NCI-H2081 (cell line): ENCODE measurements around the gene GPRC5B.

Source experiments
- DNase-seq, 2 experiments: peaks; one replicate each; lab custom pipeline; 2025; lab: John Stamatoyannopoulos, UW

Gene GPRC5B

GRCh38 chr16:19872179-19872863, 12.3 kb downstream of the GPRC5B start:
- DNase-seq: no peak

- no peak for DNase-seq
Measured at GRCh38 chr16:19871721-19872120, 12.9 kb downstream of the GPRC5B start.

GRCh38 chr16:19868421-19868820, 16.2 kb downstream of the GPRC5B start:
- no peak for DNase-seq

GRCh38 chr16:19864566-19864965, 20.1 kb downstream of the GPRC5B start:
- no peak for DNase-seq

- no peak for DNase-seq
Measured at GRCh38 chr16:19863990-19864389, 20.7 kb downstream of the GPRC5B start.

GRCh38 chr16:19861811-19862327, 22.8 kb downstream of the GPRC5B start:
- no peak for DNase-seq

- no peak for DNase-seq
Measured at GRCh38 chr16:19861133-19861532, 23.5 kb downstream of the GPRC5B start.

- no peak for DNase-seq
Measured at GRCh38 chr16:19860166-19861041, 24.2 kb downstream of the GPRC5B start.

- no peak for DNase-seq
Measured at GRCh38 chr16:19859603-19860002, 25.0 kb downstream of the GPRC5B start.

- DNase-seq: no peak
Measured at GRCh38 chr16:19859166-19859565, 25.5 kb downstream of the GPRC5B start.

- DNase-seq: no peak
Measured at GRCh38 chr16:19858340-19859018, 26.2 kb downstream of the GPRC5B start.

- DNase-seq: no peak
Measured at GRCh38 chr16:19857593-19858339, 26.9 kb downstream of the GPRC5B start.

GRCh38 chr16:19856120-19856519, 28.5 kb downstream of the GPRC5B start:
- DNase-seq: no peak

GRCh38 chr16:19854543-19854876, 30.1 kb downstream of the GPRC5B start:
- DNase-seq: no peak

GRCh38 chr16:19853742-19854542, 30.7 kb downstream of the GPRC5B start:
- DNase-seq: peak in 1 of 2 experiments; percentile 8

- no peak for DNase-seq
Measured at GRCh38 chr16:19853132-19853741, 31.4 kb downstream of the GPRC5B start.

- DNase-seq: no peak
Measured at GRCh38 chr16:19851476-19851875, 33.2 kb downstream of the GPRC5B start.

GRCh38 chr16:19850131-19850817, 34.4 kb downstream of the GPRC5B start:
- DNase-seq: no peak

GRCh38 chr16:19848756-19849155, 35.9 kb downstream of the GPRC5B start:
- DNase-seq: no peak

GRCh38 chr16:19846436-19846835, 38.2 kb downstream of the GPRC5B start:
- DNase-seq: no peak
